WERI-Rb-1 (cell line): ENCODE measurements around the gene KTI12.

Experiments
- DNase-seq: peaks from one replicate; pipeline ENCODE4 v3.0.0-alpha.2; 2020
- H3K27ac ChIP-seq: fragments of 250-450 bp; sonication (Bioruptor Pico); 2 replicates; pipeline ENCODE4 v1.5.1; 2020; ENCODE audit warnings: mild to moderate bottlenecking, moderate library complexity
- H3K27me3 ChIP-seq: fragments of 250-450 bp; sonication (Bioruptor Pico); 2 replicates; pipeline ENCODE4 v1.5.1; 2021; ENCODE audit warnings: mild to moderate bottlenecking, low read depth, moderate library complexity; ENCODE audit not compliant: insufficient read depth, severe bottlenecking
- H3K36me3 ChIP-seq: fragments of 250-450 bp; sonication (Bioruptor Pico); 2 replicates; pipeline ENCODE4 v1.5.1; 2020; ENCODE audit warnings: mild to moderate bottlenecking, moderate library complexity
- H3K4me3 ChIP-seq: 2 replicates; pipeline ENCODE4 v1.5.1; 2011; ENCODE audit warnings: low read depth, mild to moderate bottlenecking, control low read depth, low read length
- H3K9me3 ChIP-seq: fragments of 250-450 bp; sonication (Bioruptor Pico); 2 replicates; pipeline ENCODE4 v1.5.1; 2021; ENCODE audit warnings: mild to moderate bottlenecking, moderate library complexity; ENCODE audit not compliant: severe bottlenecking
- CTCF ChIP-seq: IDR thresholded peaks from 2 replicates; pipeline ENCODE4 v1.5.1; 2011; ENCODE audit warnings: low read depth, mild to moderate bottlenecking, control low read depth, inconsistent platforms, low read length

Gene KTI12

GRCh38 chr1:51982161-51982560, 51.4 kb downstream of the KTI12 start:
- no peaks in the 10 kb centered on the region for H3K9me3 ChIP-seq
- no peak for DNase-seq
- TF ChIP-seq CTCF, result no peak
- peaks cover 11% of the 10 kb centered on the region; the same call in 1 of the 2 replicates for H3K36me3 ChIP-seq
- no peak overlapping the region for H3K27ac ChIP-seq
- no peak overlapping the region for H3K4me3 ChIP-seq
- no peaks in the 10 kb centered on the region for H3K27me3 ChIP-seq
